Ishikawa (cell line): ENCODE results near the gene GALNT2.

ENCODE experiments used
- CEBPB ChIP-seq: IDR thresholded peaks from 2 replicates; pipeline ENCODE4 v1.6.1; 2012
- EGR1 ChIP-seq: IDR thresholded peaks from 2 replicates; pipeline ENCODE4 v1.6.1; 2012
- EP300 ChIP-seq: IDR thresholded peaks from 2 replicates; pipeline ENCODE4 v1.6.1; 2012; ENCODE audit warnings: borderline replicate concordance
- FOXM1 ChIP-seq: IDR thresholded peaks from 2 replicates; pipeline ENCODE4 v1.6.1; 2012; ENCODE audit warnings: low read depth, borderline replicate concordance
- RAD21 ChIP-seq: IDR thresholded peaks from 2 replicates; pipeline ENCODE4 v1.6.1; 2012; ENCODE audit warnings: low read depth
- TAF1 ChIP-seq: IDR thresholded peaks from 2 replicates; pipeline ENCODE4 v1.6.1; 2012; ENCODE audit warnings: low read depth, mild to moderate bottlenecking
- TCF12 ChIP-seq: IDR thresholded peaks from 2 replicates; pipeline ENCODE4 v1.6.1; 2012; ENCODE audit warnings: low read depth
- TEAD4 ChIP-seq: IDR thresholded peaks from 2 replicates; pipeline ENCODE4 v1.6.1; 2012
- YY1 ChIP-seq: IDR thresholded peaks from 2 replicates; pipeline ENCODE4 v1.6.1; 2012; ENCODE audit warnings: low read depth
- ZBTB7A ChIP-seq: IDR thresholded peaks from 2 replicates; pipeline ENCODE4 v1.6.1; 2012; ENCODE audit warnings: low read depth
- TF ChIP-seq, protein P1 (sequence below): IDR thresholded peaks from 2 replicates; pipeline ENCODE4 v1.6.1; 2012
- TF ChIP-seq, protein P2 (sequence below): IDR thresholded peaks from 2 replicates; pipeline ENCODE4 v1.6.1; 2012

DNA sequence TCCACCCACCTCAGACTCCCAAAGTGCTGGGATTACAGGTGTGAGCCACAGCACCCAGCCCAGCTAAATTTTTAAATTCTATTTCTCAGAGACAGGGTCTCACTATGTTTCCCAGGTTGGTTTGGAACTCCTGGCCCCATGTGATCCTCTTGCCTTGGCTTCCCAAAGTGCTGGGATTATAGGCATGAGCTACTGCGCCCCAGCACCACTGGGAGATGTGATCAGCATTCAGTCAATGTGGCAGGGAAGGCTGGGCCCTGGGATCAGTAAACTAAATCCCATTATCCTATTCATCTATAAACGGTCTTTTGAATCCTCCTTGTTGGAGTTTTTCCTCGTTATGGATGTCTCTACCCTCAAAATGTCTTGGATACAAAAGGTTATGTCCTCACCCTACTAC is 245.6 kb downstream of the GALNT2 start:
- TF ChIP-seq YY1 (no peak), TAF1 (no peak), TEAD4 (no peak), EP300 (no peak), CEBPB (no peak), TCF12 (no peak), ZBTB7A (no peak), EGR1 (no peak), RAD21 (no peak), FOXM1 (no peak)
- TF ChIP-seq, protein P1, sequence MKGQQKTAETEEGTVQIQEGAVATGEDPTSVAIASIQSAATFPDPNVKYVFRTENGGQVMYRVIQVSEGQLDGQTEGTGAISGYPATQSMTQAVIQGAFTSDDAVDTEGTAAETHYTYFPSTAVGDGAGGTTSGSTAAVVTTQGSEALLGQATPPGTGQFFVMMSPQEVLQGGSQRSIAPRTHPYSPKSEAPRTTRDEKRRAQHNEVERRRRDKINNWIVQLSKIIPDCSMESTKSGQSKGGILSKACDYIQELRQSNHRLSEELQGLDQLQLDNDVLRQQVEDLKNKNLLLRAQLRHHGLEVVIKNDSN, result no peak
- TF ChIP-seq, protein P2, sequence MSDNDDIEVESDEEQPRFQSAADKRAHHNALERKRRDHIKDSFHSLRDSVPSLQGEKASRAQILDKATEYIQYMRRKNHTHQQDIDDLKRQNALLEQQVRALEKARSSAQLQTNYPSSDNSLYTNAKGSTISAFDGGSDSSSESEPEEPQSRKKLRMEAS, result no peak
